SK-N-SH (cell line): ENCODE measurements around the gene UBL7.

Experiments
- ELF1 ChIP-seq: IDR thresholded peaks from 2 replicates; pipeline ENCODE4 v1.4.0; 2012
- EP300 ChIP-seq, 2 experiments: IDR thresholded peaks; 2 replicates each; pipeline versions ENCODE4 v1.4.0 to v1.6.1; 2012; ENCODE audit warnings: borderline replicate concordance in 1 of 2, low read depth in 1 of 2, low read length in 1 of 2
- MXI1 ChIP-seq: IDR thresholded peaks from 2 replicates; pipeline ENCODE4 v1.6.1; 2012; ENCODE audit warnings: mild to moderate bottlenecking, low read depth, low read length, improper control_type of control experiment
- NFIC ChIP-seq: IDR thresholded peaks from 2 replicates; pipeline ENCODE4 v1.4.0; 2012; ENCODE audit warnings: borderline replicate concordance
- NRF1 ChIP-seq: IDR thresholded peaks from 2 replicates; pipeline ENCODE4 v1.6.1; 2012; ENCODE audit warnings: low read depth, mild to moderate bottlenecking, low read length
- POLR2AphosphoS5 ChIP-seq: IDR thresholded peaks from 2 replicates; pipeline ENCODE4 v1.6.1; 2012; ENCODE audit warnings: low read depth, low read length
- REST ChIP-seq: IDR thresholded peaks from 2 replicates; pipeline ENCODE4 v1.6.1; 2012; ENCODE audit warnings: mild to moderate bottlenecking, low read depth, low read length, moderate library complexity
- RFX5 ChIP-seq: IDR thresholded peaks from 2 replicates; pipeline ENCODE4 v1.6.1; 2012; ENCODE audit warnings: mild to moderate bottlenecking, improper control_type of control experiment, low read length
- TAF1 ChIP-seq: IDR thresholded peaks from 2 replicates; pipeline ENCODE4 v1.6.1; 2012; ENCODE audit warnings: low read depth, mild to moderate bottlenecking, low read length, moderate library complexity, borderline replicate concordance
- USF2 ChIP-seq: fragments of 150-350 bp; IDR thresholded peaks from 2 replicates; pipeline ENCODE4 v1.6.1; 2017; ENCODE audit warnings: antibody characterized with exemption, low read length, low read depth, borderline replicate concordance
- TF ChIP-seq, protein P1 (sequence below): fragments of 200-600 bp; sonication (generic); IDR thresholded peaks from 2 replicates; pipeline ENCODE4 v1.6.1; 2017; ENCODE audit warnings: antibody characterized with exemption, mild to moderate bottlenecking, moderate library complexity
- TF ChIP-seq, protein P2 (sequence below): IDR thresholded peaks from 2 replicates; pipeline ENCODE4 v1.4.0; 2012; ENCODE audit warnings: low read depth, borderline replicate concordance

- TF ChIP-seq POLR2AphosphoS5 (no peak), TAF1 (no peak), REST (no peak), EP300 (IDR thresholded peaks at IDR 0.05; ENCODE audit: borderline replicate concordance in 1 of 2, low read depth in 1 of 2, low read length in 1 of 2) (no peak), USF2 (no peak), NRF1 (no peak), ELF1 (no peak), NFIC (no peak), RFX5 (no peak), MXI1 (no peak)
- TF ChIP-seq, protein P1, sequence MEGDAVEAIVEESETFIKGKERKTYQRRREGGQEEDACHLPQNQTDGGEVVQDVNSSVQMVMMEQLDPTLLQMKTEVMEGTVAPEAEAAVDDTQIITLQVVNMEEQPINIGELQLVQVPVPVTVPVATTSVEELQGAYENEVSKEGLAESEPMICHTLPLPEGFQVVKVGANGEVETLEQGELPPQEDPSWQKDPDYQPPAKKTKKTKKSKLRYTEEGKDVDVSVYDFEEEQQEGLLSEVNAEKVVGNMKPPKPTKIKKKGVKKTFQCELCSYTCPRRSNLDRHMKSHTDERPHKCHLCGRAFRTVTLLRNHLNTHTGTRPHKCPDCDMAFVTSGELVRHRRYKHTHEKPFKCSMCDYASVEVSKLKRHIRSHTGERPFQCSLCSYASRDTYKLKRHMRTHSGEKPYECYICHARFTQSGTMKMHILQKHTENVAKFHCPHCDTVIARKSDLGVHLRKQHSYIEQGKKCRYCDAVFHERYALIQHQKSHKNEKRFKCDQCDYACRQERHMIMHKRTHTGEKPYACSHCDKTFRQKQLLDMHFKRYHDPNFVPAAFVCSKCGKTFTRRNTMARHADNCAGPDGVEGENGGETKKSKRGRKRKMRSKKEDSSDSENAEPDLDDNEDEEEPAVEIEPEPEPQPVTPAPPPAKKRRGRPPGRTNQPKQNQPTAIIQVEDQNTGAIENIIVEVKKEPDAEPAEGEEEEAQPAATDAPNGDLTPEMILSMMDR: no peak
- TF ChIP-seq, protein P2, sequence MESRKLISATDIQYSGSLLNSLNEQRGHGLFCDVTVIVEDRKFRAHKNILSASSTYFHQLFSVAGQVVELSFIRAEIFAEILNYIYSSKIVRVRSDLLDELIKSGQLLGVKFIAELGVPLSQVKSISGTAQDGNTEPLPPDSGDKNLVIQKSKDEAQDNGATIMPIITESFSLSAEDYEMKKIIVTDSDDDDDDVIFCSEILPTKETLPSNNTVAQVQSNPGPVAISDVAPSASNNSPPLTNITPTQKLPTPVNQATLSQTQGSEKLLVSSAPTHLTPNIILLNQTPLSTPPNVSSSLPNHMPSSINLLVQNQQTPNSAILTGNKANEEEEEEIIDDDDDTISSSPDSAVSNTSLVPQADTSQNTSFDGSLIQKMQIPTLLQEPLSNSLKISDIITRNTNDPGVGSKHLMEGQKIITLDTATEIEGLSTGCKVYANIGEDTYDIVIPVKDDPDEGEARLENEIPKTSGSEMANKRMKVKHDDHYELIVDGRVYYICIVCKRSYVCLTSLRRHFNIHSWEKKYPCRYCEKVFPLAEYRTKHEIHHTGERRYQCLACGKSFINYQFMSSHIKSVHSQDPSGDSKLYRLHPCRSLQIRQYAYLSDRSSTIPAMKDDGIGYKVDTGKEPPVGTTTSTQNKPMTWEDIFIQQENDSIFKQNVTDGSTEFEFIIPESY: no peak
Observed at GRCh38 chr15:74500401-74500800, 39.4 kb upstream of the UBL7 start.
